ENCODE data around the gene MOB3B. TPM values are rescaled to one million over a fixed set of nuclear protein-coding genes. Genes with fewer than 3 reads are reported as not detected.

The MOB3B gene
- total RNA-seq, 1 experiment from 2014 or later: not detected

GRCh38 chr9:27442464-27442863 is 87.2 kb downstream of the MOB3B start:
- DNase-seq (ENCODE audit: low read depth, low spot score): no peak
- in situ Hi-C loops (cut with HindIII; ENCODE audit: low pct_unique_long_range_greater_than_20kb, low sequenced_read_pairs): no loop called here

- in situ Hi-C loops (cut with HindIII; ENCODE audit: low pct_unique_long_range_greater_than_20kb, low sequenced_read_pairs): no loop called here
- DNase-seq (ENCODE audit: low read depth, low spot score): no peak
Measured at GRCh38 chr9:27441741-27442070, 87.9 kb downstream of the MOB3B start.

DNA sequence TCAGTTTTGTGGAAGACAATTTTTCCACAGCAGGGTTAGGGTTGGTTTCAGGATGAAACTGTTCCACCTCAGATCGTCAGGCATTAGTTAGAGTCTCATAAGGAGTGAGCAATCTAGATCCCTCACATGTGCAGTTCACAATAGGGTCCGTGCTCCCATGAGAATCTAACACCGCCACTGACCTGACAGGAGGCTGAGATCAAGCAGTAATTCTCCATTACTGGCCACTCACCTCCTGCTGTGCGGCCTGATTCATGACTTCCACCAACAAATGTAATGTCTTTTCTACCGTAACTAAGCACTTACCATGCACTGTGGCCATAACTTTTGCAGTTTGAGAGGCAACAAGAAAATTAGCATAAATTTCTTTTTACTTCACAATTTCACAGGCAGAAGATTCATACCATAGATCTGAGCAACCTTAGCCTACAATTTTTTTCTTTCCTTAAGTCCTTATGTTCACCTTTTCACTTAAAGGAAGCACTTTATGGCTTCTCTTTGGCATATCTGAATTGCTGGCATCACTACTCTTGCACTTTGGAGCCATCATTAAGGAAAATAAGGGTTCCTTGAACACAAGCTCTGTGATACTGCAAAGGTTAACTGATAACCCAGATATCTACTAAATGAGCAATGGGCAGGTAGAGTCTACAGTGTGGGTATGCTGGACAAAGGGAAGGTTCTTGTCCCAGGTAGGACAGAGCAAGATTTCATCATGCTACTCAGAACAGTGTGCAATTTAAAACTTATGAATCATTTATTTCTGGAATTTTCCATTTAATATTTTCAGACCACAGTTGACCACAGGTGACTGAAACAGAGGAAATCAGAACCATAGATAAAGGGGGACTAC is 88.5 kb downstream of the MOB3B start:
- in situ Hi-C loops (cut with HindIII; ENCODE audit: low pct_unique_long_range_greater_than_20kb, low sequenced_read_pairs): no loop called here
- no peak for DNase-seq (ENCODE audit: low read depth, low spot score)

DNA sequence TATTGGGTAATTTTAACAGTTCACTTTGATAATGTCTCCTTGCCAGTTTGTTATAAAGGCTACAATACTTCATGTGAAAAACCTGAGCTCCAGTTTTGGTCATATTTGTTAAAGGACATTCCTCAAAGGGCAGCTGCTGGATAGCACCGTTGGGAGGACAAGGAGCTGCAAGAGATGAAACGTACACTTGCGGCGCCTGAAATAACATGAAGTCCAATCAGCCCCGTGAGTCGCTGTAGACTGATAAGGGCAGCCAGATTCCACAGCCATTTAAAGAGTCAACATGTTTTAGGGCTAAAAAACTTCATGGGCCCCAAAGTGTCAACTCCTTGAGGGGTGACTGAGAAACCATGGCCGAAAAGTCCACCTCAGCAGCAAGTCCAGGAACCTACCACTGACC is 91.1 kb downstream of the MOB3B start:
- no peak for DNase-seq (ENCODE audit: low read depth, low spot score)

DNA sequence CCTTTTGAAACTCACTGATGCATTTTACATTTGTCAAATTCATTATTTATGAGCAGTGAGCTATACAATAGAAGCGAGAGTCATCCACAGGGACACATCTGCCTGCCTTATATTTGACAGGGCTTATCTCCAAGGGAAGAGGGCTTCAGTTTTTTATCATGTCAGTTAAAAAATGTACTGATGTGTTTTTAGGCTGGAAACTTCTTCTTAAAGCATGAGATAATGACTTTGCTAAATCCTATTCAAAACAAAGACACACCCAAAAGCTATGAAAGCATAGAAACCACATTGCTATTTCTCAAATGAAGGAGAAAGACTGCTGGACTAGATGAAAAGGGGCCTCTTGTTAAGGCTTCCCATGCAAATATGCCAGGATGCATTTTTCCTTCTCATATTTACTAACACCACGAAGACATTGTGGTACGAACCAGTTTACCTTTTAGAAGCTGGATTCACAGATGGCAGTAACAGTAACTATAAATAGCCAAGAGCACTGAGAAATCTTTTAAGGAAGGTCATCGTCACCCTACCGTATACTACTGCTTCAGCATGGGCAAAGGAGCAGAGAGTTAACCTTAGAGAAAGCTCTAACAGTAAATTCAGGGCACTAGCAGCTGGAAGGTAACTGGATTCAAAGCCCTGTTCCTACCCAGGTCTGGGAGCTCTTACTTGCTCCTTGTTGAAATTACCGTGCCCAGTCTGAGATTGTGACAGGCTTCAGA is 91.8 kb downstream of the MOB3B start:
- in situ Hi-C loops (cut with HindIII; ENCODE audit: low pct_unique_long_range_greater_than_20kb, low sequenced_read_pairs): no loop called here
- no peak for DNase-seq (ENCODE audit: low read depth, low spot score)

More for the DNA sequence above, 91.1 kb downstream of the MOB3B start:
- in situ Hi-C loops (cut with HindIII; ENCODE audit: low pct_unique_long_range_greater_than_20kb, low sequenced_read_pairs): no loop called here

GRCh38 chr9:27436234-27436633 is 93.4 kb downstream of the MOB3B start:
- in situ Hi-C loops (cut with HindIII; ENCODE audit: low pct_unique_long_range_greater_than_20kb, low sequenced_read_pairs): no loop called here
- DNase-seq (ENCODE audit: low read depth, low spot score): no peak

DNA sequence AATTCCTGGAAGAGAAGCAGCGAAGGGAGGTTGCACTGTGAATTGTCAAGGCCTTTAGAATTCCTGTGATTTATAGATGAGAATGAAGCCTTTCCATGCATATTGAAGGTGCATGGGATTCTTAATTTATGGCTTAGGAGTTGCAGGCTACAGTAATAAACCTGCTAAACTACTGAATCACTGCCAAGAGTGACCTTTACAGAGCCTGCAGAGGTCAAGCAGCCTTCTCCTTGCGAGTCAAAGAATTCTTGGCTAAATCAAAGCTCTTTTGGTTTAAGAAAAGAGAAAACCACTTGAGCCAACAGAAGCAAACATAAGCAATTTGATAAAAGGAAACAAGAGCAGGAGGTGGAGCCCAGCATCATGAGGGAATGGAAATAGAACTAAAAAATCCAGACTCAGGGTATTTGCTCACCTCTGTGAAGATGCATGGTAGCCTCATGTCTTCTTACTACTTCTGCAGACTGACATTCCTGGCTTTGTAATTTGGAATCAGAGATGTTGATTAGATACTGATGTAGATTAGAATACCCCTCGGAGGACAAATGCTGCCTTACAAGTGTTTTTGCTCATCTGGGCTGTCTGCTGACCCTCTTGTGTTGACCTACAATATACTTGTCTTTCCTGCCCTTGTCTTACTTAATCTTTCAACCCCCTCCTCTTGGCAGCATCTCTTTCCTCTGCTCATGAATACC is 95.8 kb downstream of the MOB3B start:
- in situ Hi-C loops (cut with HindIII; ENCODE audit: low pct_unique_long_range_greater_than_20kb, low sequenced_read_pairs): no loop called here
- no peak for DNase-seq (ENCODE audit: low read depth, low spot score)

- no peak for DNase-seq (ENCODE audit: low read depth, low spot score)
- in situ Hi-C loops (cut with HindIII; ENCODE audit: low pct_unique_long_range_greater_than_20kb, low sequenced_read_pairs): no loop called here
Measured at GRCh38 chr9:27432308-27432707, 97.3 kb downstream of the MOB3B start.

GRCh38 chr9:27431543-27432147 is 98.0 kb downstream of the MOB3B start:
- DNase-seq (ENCODE audit: low read depth, low spot score): no peak
- in situ Hi-C loops (cut with HindIII; ENCODE audit: low pct_unique_long_range_greater_than_20kb, low sequenced_read_pairs): no loop called here

- no peak for DNase-seq (ENCODE audit: low read depth, low spot score)
Measured at GRCh38 chr9:27430750-27431535, 98.7 kb downstream of the MOB3B start.

GRCh38 chr9:27429917-27430316 is 99.7 kb downstream of the MOB3B start:
- in situ Hi-C loops (cut with HindIII; ENCODE audit: low pct_unique_long_range_greater_than_20kb, low sequenced_read_pairs): no loop called here
- DNase-seq (ENCODE audit: low read depth, low spot score): no peak

More at GRCh38 chr9:27430750-27431535, 98.7 kb downstream of the MOB3B start:
- in situ Hi-C loops (cut with HindIII; ENCODE audit: low pct_unique_long_range_greater_than_20kb, low sequenced_read_pairs): no loop called here

GRCh38 chr9:27429436-27429835 is 100.2 kb downstream of the MOB3B start:
- no peak for DNase-seq (ENCODE audit: low read depth, low spot score)
- in situ Hi-C loops (cut with HindIII; ENCODE audit: low pct_unique_long_range_greater_than_20kb, low sequenced_read_pairs): no loop called here

- in situ Hi-C loops (cut with HindIII; ENCODE audit: low pct_unique_long_range_greater_than_20kb, low sequenced_read_pairs): no loop called here
- no peak for DNase-seq (ENCODE audit: low read depth, low spot score)
Measured at GRCh38 chr9:27428551-27428950, 101.1 kb downstream of the MOB3B start.

- DNase-seq (ENCODE audit: low read depth, low spot score): no peak
- in situ Hi-C loops (cut with HindIII; ENCODE audit: low pct_unique_long_range_greater_than_20kb, low sequenced_read_pairs): no loop called here
Measured at GRCh38 chr9:27427272-27427643, 102.4 kb downstream of the MOB3B start.

- in situ Hi-C loops (cut with HindIII; ENCODE audit: low pct_unique_long_range_greater_than_20kb, low sequenced_read_pairs): no loop called here
- no peak for DNase-seq (ENCODE audit: low read depth, low spot score)
Measured at GRCh38 chr9:27426511-27427271, 102.9 kb downstream of the MOB3B start.

DNA sequence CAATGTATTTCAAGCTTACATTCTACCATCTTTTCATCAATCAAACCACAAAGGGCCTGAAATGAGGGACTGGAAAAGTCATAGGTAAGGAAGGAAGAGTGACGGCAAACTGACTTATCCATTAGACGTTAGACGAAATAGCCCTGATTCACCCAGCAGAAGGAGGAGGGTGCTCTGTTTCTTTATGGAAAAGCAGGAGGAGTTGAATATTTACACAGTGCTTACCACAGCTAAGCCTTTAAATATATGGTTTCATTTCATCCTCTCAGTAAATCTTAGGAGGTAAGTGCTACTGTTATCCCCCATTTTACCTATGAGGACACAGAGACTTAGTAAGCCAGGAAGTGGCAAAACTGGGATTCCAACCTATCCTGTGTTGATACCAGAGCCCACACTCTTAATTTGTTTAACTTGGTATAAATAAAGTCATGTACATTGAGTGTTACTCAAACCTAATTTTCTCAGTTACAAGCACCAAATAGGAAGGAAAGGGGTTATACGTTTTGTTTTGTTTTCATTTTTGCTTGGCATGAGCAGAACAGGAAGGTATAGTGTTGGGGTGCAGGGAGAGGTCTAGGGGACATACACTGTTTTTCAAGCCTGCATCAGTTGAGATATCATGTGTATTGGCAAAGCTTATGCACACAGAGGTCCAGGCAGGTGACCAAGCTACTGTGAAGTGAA is 103.6 kb downstream of the MOB3B start:
- in situ Hi-C loops (cut with HindIII; ENCODE audit: low pct_unique_long_range_greater_than_20kb, low sequenced_read_pairs): no loop called here
- no peak for DNase-seq (ENCODE audit: low read depth, low spot score)

Measured in SK-MEL-5 (cell line).